Left lung (tissue), 10 donors: ENCODE results near the gene MYH13. TPM values are rescaled to one million over a fixed set of nuclear protein-coding genes. Genes with fewer than 3 reads are reported as not detected.

Source experiments
- ATAC-seq: fragments of 200-7000 bp; cut with Tn5 transposase; one replicate; pipeline ENCODE4 v1.9.1; 2020; ENCODE audit warnings: moderate library complexity
- DNase-seq, 4 donors: peaks; one replicate each; pipeline ENCODE4 v3.0.0-alpha.2; 2013 to 2020
- H3K27ac ChIP-seq, 2 donors: fragments of 200-600 bp; sonication (generic) in 1 of 2; one replicate each; pipeline versions ENCODE4 v1.5.0 to v1.8.0; 2020 to 2021
- H3K27me3 ChIP-seq, 2 donors: fragments of 200-600 bp; sonication (generic) in 1 of 2; one replicate each; pipeline versions ENCODE4 v1.5.0 to v1.8.0; 2020 to 2021
- H3K36me3 ChIP-seq, 2 donors: fragments of 200-600 bp; sonication (generic) in 1 of 2; one replicate each; pipeline versions ENCODE4 v1.5.0 to v1.8.0; 2020 to 2021
- H3K4me1 ChIP-seq, 2 donors: fragments of 200-600 bp; one replicate each; pipeline ENCODE4 v1.8.0; 2021
- H3K4me3 ChIP-seq, 2 donors: fragments of 200-600 bp; sonication (generic) in 1 of 2; one replicate each; pipeline versions ENCODE4 v1.5.0 to v1.8.0; 2020 to 2021; ENCODE audit warnings: mild to moderate bottlenecking in 1 of 2
- H3K9me3 ChIP-seq, 2 donors: fragments of 200-600 bp; sonication (generic) in 1 of 2; one replicate each; pipeline versions ENCODE4 v1.5.0 to v1.8.0; 2020 to 2021
- intact Hi-C, 2 donors: fragments of 100-400 bp; cut with DNase I; formaldehyde crosslinking; loops; one replicate each; pipeline versions ENCODE4 v1.11.2 to v1.14.2; 2022
- polyA plus RNA-seq, 6 donors: library from polyadenylated mRNA; unstranded; fragments of 120-200 nt; gene quantifications; one replicate each; pipeline ENCODE4 v1.2.1, GENCODE V29; 2013; ENCODE audit not compliant: insufficient read length in 6 of 6
- total RNA-seq, 2 donors: library from RNA; stranded (reverse); fragmentation: NEBNext Ultra II Directional; extraction: Animal tissue kit (Norgen Biotek cat#: 25700); gene quantifications; one replicate each; pipeline ENCODE4 v1.2.1, GENCODE V29; 2021
- TF ChIP-seq, protein P1 (sequence below), 2 donors: fragments of 200-600 bp; sonication (generic) in 1 of 2; IDR thresholded peaks; one replicate each; pipeline versions ENCODE4 v1.5.0 to v1.8.0; 2021; ENCODE audit warnings: antibody characterized with exemption in 2 of 2
- donor health status: DM: no; HTN: yes; CAD: no.
- donor health status: DM: no; HTN: no; CAD: no.

Gene MYH13
- total and polyA plus RNA-seq, 8 donors: 0.03 TPM; not detected in 6

DNA sequence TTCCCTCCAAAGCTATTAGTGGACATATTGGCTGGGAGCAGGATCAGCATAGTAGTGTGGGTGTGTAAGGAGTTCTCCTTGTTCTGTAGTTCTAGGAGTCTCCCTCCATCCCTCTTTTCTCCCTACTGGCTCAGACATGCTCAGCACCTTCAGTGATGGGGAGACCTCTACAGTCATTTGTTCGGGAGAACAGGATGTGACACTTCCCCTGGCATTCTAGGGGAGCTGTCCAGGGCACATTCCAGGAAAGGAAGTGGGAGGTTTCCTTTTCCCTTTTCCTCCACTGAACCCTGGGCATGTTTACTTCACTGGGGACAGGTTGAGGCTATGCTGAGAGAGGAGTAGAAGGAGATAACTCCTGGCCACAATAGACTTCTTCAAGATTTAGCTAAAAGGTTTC, 86.5 kb downstream of the MYH13 start:
- Histone ChIP-seq H3K27ac (no peak overlapping the region), H3K36me3 (no peaks in the 10 kb centered on the region), H3K27me3 (peaks cover 0 to 32% of the 10 kb centered on the region in 2 donors), H3K9me3 (no peaks in the 10 kb centered on the region), H3K4me3 (no peak overlapping the region), H3K4me1 (no peaks in the 10 kb centered on the region)
- intact Hi-C loops: no loop called here
- DNase-seq: no peak
- TF ChIP-seq, protein P1, sequence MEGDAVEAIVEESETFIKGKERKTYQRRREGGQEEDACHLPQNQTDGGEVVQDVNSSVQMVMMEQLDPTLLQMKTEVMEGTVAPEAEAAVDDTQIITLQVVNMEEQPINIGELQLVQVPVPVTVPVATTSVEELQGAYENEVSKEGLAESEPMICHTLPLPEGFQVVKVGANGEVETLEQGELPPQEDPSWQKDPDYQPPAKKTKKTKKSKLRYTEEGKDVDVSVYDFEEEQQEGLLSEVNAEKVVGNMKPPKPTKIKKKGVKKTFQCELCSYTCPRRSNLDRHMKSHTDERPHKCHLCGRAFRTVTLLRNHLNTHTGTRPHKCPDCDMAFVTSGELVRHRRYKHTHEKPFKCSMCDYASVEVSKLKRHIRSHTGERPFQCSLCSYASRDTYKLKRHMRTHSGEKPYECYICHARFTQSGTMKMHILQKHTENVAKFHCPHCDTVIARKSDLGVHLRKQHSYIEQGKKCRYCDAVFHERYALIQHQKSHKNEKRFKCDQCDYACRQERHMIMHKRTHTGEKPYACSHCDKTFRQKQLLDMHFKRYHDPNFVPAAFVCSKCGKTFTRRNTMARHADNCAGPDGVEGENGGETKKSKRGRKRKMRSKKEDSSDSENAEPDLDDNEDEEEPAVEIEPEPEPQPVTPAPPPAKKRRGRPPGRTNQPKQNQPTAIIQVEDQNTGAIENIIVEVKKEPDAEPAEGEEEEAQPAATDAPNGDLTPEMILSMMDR (IDR thresholded peaks at IDR 0.05): no peak
- no peak for ATAC-seq

GRCh38 chr17:10285896-10286295, 86.9 kb downstream of the MYH13 start:
- intact Hi-C loops: no loop called here
- peaks cover 0 to 29% of the 10 kb centered on the region in 2 donors for H3K27me3 ChIP-seq
- TF ChIP-seq, protein P1 (IDR thresholded peaks at IDR 0.05): no peak
- no peak overlapping the region for H3K27ac ChIP-seq
- ATAC-seq (no peak), DNase-seq (no peak)
- H3K9me3 ChIP-seq: no peaks in the 10 kb centered on the region
- H3K36me3 ChIP-seq: no peaks in the 10 kb centered on the region
- H3K4me3 ChIP-seq: no peak overlapping the region
- no peaks in the 10 kb centered on the region for H3K4me1 ChIP-seq

- H3K4me1 ChIP-seq: no peaks in the 10 kb centered on the region
- no peak overlapping the region for H3K27ac ChIP-seq
- no peaks in the 10 kb centered on the region for H3K36me3 ChIP-seq
- no peaks in the 10 kb centered on the region for H3K9me3 ChIP-seq
- peaks cover 0 to 12% of the 10 kb centered on the region in 2 donors for H3K27me3 ChIP-seq
- intact Hi-C loops: no loop called here
- DNase-seq: no peak
- TF ChIP-seq, protein P1 (IDR thresholded peaks at IDR 0.05): no peak
- no peak overlapping the region for H3K4me3 ChIP-seq
- no peak for ATAC-seq
These were observed 92.7 kb downstream of the MYH13 start for GRCh38 chr17:10280068-10280467.

DNA sequence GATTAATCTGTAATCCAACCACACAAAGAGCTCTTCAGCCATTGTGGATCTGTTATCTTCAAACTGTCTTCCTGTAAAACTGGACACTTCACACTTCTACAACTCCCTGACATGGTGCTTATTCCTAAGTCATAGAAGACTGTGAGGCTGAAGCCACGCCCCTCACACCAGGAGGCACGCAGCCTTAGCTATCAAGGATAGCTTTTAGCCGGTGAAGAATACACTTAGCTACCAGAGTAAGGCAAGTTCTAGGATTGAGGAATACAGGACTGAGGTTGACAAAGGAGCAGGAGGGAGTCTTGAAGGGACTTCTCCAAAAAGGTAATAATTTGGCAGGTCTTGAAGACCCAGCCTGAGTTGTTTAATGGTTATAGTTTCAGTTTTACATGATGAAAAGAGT, 94.6 kb downstream of the MYH13 start:
- intact Hi-C loops: no loop called here
- TF ChIP-seq, protein P1 (IDR thresholded peaks at IDR 0.05): no peak
- Histone ChIP-seq H3K36me3 (no peaks in the 10 kb centered on the region), H3K4me1 (no peaks in the 10 kb centered on the region), H3K9me3 (no peaks in the 10 kb centered on the region), H3K4me3 (no peak overlapping the region), H3K27me3 (peaks cover 0 to 12% of the 10 kb centered on the region in 2 donors), H3K27ac (no peak overlapping the region)
- no peak for DNase-seq
- ATAC-seq: no peak

DNA sequence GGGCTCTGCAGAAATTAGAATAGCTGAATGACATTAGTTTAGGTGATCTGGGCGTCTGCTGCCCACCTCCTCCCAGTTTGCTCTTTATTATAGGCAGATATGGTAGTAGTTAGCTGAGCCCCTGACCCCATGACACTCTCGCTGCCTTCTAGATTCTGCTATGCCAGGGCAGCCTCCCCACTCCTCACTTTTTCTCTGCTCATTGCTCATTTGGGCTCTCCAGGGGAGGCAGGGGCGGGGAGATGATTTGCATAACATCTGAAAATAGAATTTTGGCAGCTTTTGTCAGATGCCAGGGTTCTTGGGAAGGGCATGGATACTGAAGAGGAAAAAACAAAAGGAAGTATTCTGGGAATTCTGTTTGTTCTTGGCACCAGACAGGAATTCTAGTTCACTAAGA, 96.4 kb downstream of the MYH13 start:
- Histone ChIP-seq H3K36me3 (no peaks in the 10 kb centered on the region), H3K4me3 (no peak overlapping the region), H3K4me1 (no peaks in the 10 kb centered on the region), H3K27me3 (peaks cover 0 to 12% of the 10 kb centered on the region in 2 donors), H3K27ac (no peak overlapping the region), H3K9me3 (no peaks in the 10 kb centered on the region)
- intact Hi-C loops: no loop called here
- DNase-seq (no peak), ATAC-seq (no peak)
- TF ChIP-seq, protein P1 (IDR thresholded peaks at IDR 0.05): no peak
